ENCODE results near the gene PLEKHD1. TPM values are rescaled to one million over a fixed set of nuclear protein-coding genes. Genes with fewer than 3 reads are reported as not detected.

The PLEKHD1 gene
- total and polyA plus RNA-seq, 2 donors (not counting 1 experiment from before 2014, with no cell fraction given), result 0.12 TPM

- no peak overlapping the region for H3K4me2 ChIP-seq (replicated peaks; ENCODE audit: low read depth, low read length, poor library complexity, severe bottlenecking)
Observed at GRCh38 chr14:69579476-69579875, 94.9 kb downstream of the PLEKHD1 start.

GRCh38 chr14:69580009-69580577, 95.6 kb downstream of the PLEKHD1 start:
- H3K27me3 ChIP-seq (replicated peaks in 1 of 4; ENCODE audit: control extremely low read depth in 1 of 4, control insufficient read depth in 3 of 4, insufficient read depth in 4 of 4, low read length in 3 of 4), result peaks cover 0 to 15% (median 3%) of the 10 kb centered on the region in 4 experiments
- no peak overlapping the region for H3K9ac ChIP-seq (ENCODE audit: low read length)
- H3K9me3 Mint-ChIP-seq (ENCODE audit: insufficient read depth), result no peaks in the 10 kb centered on the region
- WGBS (ENCODE audit: insufficient coverage), result 59% methylated on average over 5 of the region's 7 CpGs
- H3K27me3 Mint-ChIP-seq, result peaks cover 26% of the 10 kb centered on the region
- DNase-seq (no peak), ATAC-seq (ENCODE audit: low read depth) (peak; percentile 21)
- H3K4me3 Mint-ChIP-seq, result no peak overlapping the region
- H2AFZ ChIP-seq (ENCODE audit: insufficient read depth, low read depth, low read length, poor library complexity, severe bottlenecking), result no peak overlapping the region
- H3K4me3 ChIP-seq (ENCODE audit: control extremely low read depth in 1 of 5, extremely low read depth in 1 of 5, insufficient read depth in 1 of 5, low read depth in 2 of 5, low read length in 4 of 5), result no peak overlapping the region
- H3K36me3 ChIP-seq (replicated peaks in 1 of 2; ENCODE audit: control extremely low read depth in 1 of 2, control insufficient read depth in 1 of 2, extremely low read depth in 1 of 2, insufficient read depth in 2 of 2, low read length in 1 of 2), result no peaks in the 10 kb centered on the region
- no peaks in the 10 kb centered on the region for H3K79me2 ChIP-seq (ENCODE audit: control insufficient read depth, insufficient read depth, low read length)
- intact Hi-C loops (cut with micrococcal nuclease), result no loop called here
- H3K4me2 ChIP-seq (replicated peaks; ENCODE audit: low read depth, low read length, poor library complexity, severe bottlenecking), result no peak overlapping the region
- H3K4me1 Mint-ChIP-seq, result peaks cover 10% of the 10 kb centered on the region
- no peak overlapping the region for H3K27ac ChIP-seq (ENCODE audit: low read length in 2 of 2)
- no peak for TF ChIP-seq EZH2 (IDR thresholded peaks at IDR 0.05; ENCODE audit: borderline replicate concordance, insufficient read depth, low read depth, low read length, poor library complexity, severe bottlenecking)
- TF ChIP-seq, protein P1, sequence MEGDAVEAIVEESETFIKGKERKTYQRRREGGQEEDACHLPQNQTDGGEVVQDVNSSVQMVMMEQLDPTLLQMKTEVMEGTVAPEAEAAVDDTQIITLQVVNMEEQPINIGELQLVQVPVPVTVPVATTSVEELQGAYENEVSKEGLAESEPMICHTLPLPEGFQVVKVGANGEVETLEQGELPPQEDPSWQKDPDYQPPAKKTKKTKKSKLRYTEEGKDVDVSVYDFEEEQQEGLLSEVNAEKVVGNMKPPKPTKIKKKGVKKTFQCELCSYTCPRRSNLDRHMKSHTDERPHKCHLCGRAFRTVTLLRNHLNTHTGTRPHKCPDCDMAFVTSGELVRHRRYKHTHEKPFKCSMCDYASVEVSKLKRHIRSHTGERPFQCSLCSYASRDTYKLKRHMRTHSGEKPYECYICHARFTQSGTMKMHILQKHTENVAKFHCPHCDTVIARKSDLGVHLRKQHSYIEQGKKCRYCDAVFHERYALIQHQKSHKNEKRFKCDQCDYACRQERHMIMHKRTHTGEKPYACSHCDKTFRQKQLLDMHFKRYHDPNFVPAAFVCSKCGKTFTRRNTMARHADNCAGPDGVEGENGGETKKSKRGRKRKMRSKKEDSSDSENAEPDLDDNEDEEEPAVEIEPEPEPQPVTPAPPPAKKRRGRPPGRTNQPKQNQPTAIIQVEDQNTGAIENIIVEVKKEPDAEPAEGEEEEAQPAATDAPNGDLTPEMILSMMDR (IDR thresholded peaks at IDR 0.05), result no peak
- H3K9me3 ChIP-seq (ENCODE audit: control extremely low read depth in 1 of 3, control insufficient read depth in 2 of 3, insufficient read depth in 1 of 3, low read length in 2 of 3), result peaks cover 0 to 4% (median 1%) of the 10 kb centered on the region in 3 donors
- peaks cover 0 to 8% of the 10 kb centered on the region in 2 donors for H3K4me1 ChIP-seq (ENCODE audit: control insufficient read depth in 2 of 2, insufficient read depth in 2 of 2, low read length in 2 of 2)
- CTCF ChIA-PET, result interaction anchor here (1.0 to 8.4 kb wide), 3 partner anchors 9 to 150 kb away, joined by 3 to 101 read pairs (median 5); no protein-coding TSS in a partner anchor
- no peak overlapping the region for H3K27ac Mint-ChIP-seq
- H4K20me1 ChIP-seq (ENCODE audit: control insufficient read depth, insufficient read depth, low read length, poor library complexity, severe bottlenecking), result no peaks in the 10 kb centered on the region
- POLR2A ChIA-PET, result no interaction called here

More at GRCh38 chr14:69579476-69579875, 94.9 kb downstream of the PLEKHD1 start:
- POLR2A ChIA-PET, result no interaction called here
- Mint-ChIP-seq H3K9me3 (ENCODE audit: insufficient read depth) (no peaks in the 10 kb centered on the region), H3K27ac (no peak overlapping the region), H3K4me1 (peaks cover 10% of the 10 kb centered on the region), H3K4me3 (no peak overlapping the region), H3K27me3 (peaks cover 25% of the 10 kb centered on the region)
- H3K27ac ChIP-seq (ENCODE audit: low read length in 2 of 2), result no peak overlapping the region
- CTCF ChIA-PET, result interaction anchor here (0.9 to 8.4 kb wide), 5 partner anchors 8 to 337 kb away, joined by 3 to 101 read pairs (median 5); no protein-coding TSS in a partner anchor
- H3K4me3 ChIP-seq (ENCODE audit: control extremely low read depth in 1 of 5, extremely low read depth in 1 of 5, insufficient read depth in 1 of 5, low read depth in 2 of 5, low read length in 4 of 5), result no peak overlapping the region
- no peak for ATAC-seq (ENCODE audit: low read depth)
- 100% methylated on average over 1 of the region's 2 CpGs for WGBS (ENCODE audit: insufficient coverage)
- no peak overlapping the region for H3K9ac ChIP-seq (ENCODE audit: low read length)
- no peak for DNase-seq
- intact Hi-C loops (cut with micrococcal nuclease), result no loop called here
- H4K20me1 ChIP-seq (ENCODE audit: control insufficient read depth, insufficient read depth, low read length, poor library complexity, severe bottlenecking), result no peaks in the 10 kb centered on the region
- H3K9me3 ChIP-seq (ENCODE audit: control extremely low read depth in 1 of 3, control insufficient read depth in 2 of 3, insufficient read depth in 1 of 3, low read length in 2 of 3), result peaks cover 0 to 6% (median 1%) of the 10 kb centered on the region in 3 donors
- H3K4me1 ChIP-seq (ENCODE audit: control insufficient read depth in 2 of 2, insufficient read depth in 2 of 2, low read length in 2 of 2), result peaks cover 5 to 9% of the 10 kb centered on the region in 2 donors
- H3K36me3 ChIP-seq (replicated peaks in 1 of 2; ENCODE audit: control extremely low read depth in 1 of 2, control insufficient read depth in 1 of 2, extremely low read depth in 1 of 2, insufficient read depth in 2 of 2, low read length in 1 of 2), result no peaks in the 10 kb centered on the region
- no peak overlapping the region for H2AFZ ChIP-seq (ENCODE audit: insufficient read depth, low read depth, low read length, poor library complexity, severe bottlenecking)
- H3K79me2 ChIP-seq (ENCODE audit: control insufficient read depth, insufficient read depth, low read length), result no peaks in the 10 kb centered on the region
- TF ChIP-seq EZH2 (IDR thresholded peaks at IDR 0.05; ENCODE audit: borderline replicate concordance, insufficient read depth, low read depth, low read length, poor library complexity, severe bottlenecking), result no peak
- TF ChIP-seq, protein P1 (IDR thresholded peaks at IDR 0.05), result no peak
- H3K27me3 ChIP-seq (replicated peaks in 1 of 4; ENCODE audit: control extremely low read depth in 1 of 4, control insufficient read depth in 3 of 4, insufficient read depth in 4 of 4, low read length in 3 of 4), result peaks cover 0 to 17% (median 4%) of the 10 kb centered on the region in 4 experiments

Measured in B cell (primary cell).